ENCODE measurements around the gene KLK6. TPM values are rescaled to one million over a fixed set of nuclear protein-coding genes. Genes with fewer than 3 reads are reported as not detected.

KLK6 gene
- total RNA-seq, 1 donor from 2014 or later: 10.3 TPM

GRCh38 chr19:50982186-50982585 lies 12.8 kb upstream of the KLK6 start:
- DNase-seq (ENCODE audit: extremely low spot score in 2 of 2): no peak
- no peak overlapping the region for H3K27ac ChIP-seq
- TF ChIP-seq, protein P1, sequence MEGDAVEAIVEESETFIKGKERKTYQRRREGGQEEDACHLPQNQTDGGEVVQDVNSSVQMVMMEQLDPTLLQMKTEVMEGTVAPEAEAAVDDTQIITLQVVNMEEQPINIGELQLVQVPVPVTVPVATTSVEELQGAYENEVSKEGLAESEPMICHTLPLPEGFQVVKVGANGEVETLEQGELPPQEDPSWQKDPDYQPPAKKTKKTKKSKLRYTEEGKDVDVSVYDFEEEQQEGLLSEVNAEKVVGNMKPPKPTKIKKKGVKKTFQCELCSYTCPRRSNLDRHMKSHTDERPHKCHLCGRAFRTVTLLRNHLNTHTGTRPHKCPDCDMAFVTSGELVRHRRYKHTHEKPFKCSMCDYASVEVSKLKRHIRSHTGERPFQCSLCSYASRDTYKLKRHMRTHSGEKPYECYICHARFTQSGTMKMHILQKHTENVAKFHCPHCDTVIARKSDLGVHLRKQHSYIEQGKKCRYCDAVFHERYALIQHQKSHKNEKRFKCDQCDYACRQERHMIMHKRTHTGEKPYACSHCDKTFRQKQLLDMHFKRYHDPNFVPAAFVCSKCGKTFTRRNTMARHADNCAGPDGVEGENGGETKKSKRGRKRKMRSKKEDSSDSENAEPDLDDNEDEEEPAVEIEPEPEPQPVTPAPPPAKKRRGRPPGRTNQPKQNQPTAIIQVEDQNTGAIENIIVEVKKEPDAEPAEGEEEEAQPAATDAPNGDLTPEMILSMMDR (IDR thresholded peaks at IDR 0.05): no peak
- TF ChIP-seq POLR2A (IDR thresholded peaks at IDR 0.05) (no peak), POLR2AphosphoS5 (IDR thresholded peaks at IDR 0.05; ENCODE audit: insufficient read depth in 1 of 2, low read depth in 1 of 2) (no peak)
- no peaks in the 10 kb centered on the region for H3K9me3 ChIP-seq
- no peaks in the 10 kb centered on the region for H3K36me3 ChIP-seq
- no peaks in the 10 kb centered on the region for H3K4me1 ChIP-seq
- intact Hi-C loops (cut with DNase I): no loop called here
- no peaks in the 10 kb centered on the region for H3K27me3 ChIP-seq
- no peak overlapping the region for H3K4me3 ChIP-seq

DNA sequence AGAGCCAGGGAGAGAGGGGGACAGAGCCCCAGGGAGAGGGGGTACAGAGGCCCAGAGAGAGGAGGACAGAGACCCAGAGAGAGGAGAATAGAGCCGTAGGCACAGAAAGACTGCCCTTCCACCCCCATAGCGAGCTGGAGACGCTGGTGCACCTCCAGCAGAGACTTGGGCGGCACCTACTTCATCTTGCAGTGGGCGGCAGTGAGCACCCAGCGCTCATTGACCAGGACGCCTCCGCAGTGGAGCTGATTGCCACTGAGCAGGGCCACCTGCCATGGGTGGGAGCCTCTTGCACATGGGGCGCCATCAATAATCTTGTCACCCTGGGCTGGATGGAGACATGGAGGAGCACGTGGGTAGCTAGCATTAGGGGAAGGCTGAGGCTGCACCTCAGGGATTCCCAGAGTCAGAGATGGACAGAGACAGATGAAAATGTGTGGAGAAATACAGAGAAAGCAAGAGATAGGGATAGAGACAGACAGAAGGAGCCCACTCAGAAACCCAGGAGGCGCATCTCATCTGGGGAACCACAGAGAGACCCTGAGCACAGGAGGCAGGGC lies 12.3 kb upstream of the KLK6 start:
- Histone ChIP-seq H3K36me3 (no peaks in the 10 kb centered on the region), H3K27ac (no peak overlapping the region), H3K27me3 (no peaks in the 10 kb centered on the region), H3K4me1 (no peaks in the 10 kb centered on the region), H3K9me3 (no peaks in the 10 kb centered on the region), H3K4me3 (no peak overlapping the region)
- no peak for DNase-seq (ENCODE audit: extremely low spot score in 2 of 2)
- intact Hi-C loops (cut with DNase I): no loop called here
- TF ChIP-seq, protein P1 (IDR thresholded peaks at IDR 0.05): no peak
- TF ChIP-seq POLR2A (IDR thresholded peaks at IDR 0.05) (no peak), POLR2AphosphoS5 (IDR thresholded peaks at IDR 0.05; ENCODE audit: insufficient read depth in 1 of 2, low read depth in 1 of 2) (no peak)

- intact Hi-C loops (cut with DNase I): no loop called here
- Histone ChIP-seq H3K4me3 (no peak overlapping the region), H3K4me1 (no peaks in the 10 kb centered on the region), H3K27me3 (no peaks in the 10 kb centered on the region), H3K27ac (no peak overlapping the region), H3K36me3 (no peaks in the 10 kb centered on the region), H3K9me3 (no peaks in the 10 kb centered on the region)
- TF ChIP-seq, protein P1 (IDR thresholded peaks at IDR 0.05): no peak
- TF ChIP-seq POLR2AphosphoS5 (IDR thresholded peaks at IDR 0.05; ENCODE audit: insufficient read depth in 1 of 2, low read depth in 1 of 2): no peak
- TF ChIP-seq POLR2A (IDR thresholded peaks at IDR 0.05): no peak
- DNase-seq (ENCODE audit: extremely low spot score in 2 of 2): no peak
Observed at GRCh38 chr19:50980208-50980607, 10.8 kb upstream of the KLK6 start.

DNA sequence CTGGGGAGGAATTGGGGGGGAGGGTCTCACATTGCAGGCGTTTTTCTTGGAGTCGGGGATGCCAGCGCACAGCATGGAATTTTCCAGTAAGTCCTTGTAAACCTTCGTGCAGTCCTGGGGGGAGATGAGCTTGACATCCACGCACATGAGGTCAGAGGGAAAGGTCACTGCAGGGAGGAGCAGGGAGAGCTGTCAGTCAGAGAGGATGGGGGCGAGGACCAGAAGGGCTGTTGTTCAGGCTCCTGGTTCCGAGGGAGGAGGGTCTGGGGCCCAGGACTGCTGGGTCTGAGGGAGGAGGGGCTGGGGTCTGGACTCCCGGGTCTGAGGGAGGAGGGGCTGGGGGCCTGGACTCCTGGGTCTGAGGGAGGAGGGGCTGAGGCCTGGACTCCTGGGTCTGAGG lies 10.4 kb upstream of the KLK6 start:
- Histone ChIP-seq H3K9me3 (no peaks in the 10 kb centered on the region), H3K4me3 (no peak overlapping the region), H3K36me3 (no peaks in the 10 kb centered on the region), H3K4me1 (no peaks in the 10 kb centered on the region), H3K27me3 (no peaks in the 10 kb centered on the region), H3K27ac (no peak overlapping the region)
- no peak for DNase-seq (ENCODE audit: extremely low spot score in 2 of 2)
- TF ChIP-seq, protein P1 (IDR thresholded peaks at IDR 0.05): no peak
- TF ChIP-seq POLR2A (IDR thresholded peaks at IDR 0.05) (no peak), POLR2AphosphoS5 (IDR thresholded peaks at IDR 0.05; ENCODE audit: insufficient read depth in 1 of 2, low read depth in 1 of 2) (no peak)
- intact Hi-C loops (cut with DNase I): no loop called here

GRCh38 chr19:50978772-50979390 lies 9.5 kb upstream of the KLK6 start:
- H3K4me1 ChIP-seq: no peaks in the 10 kb centered on the region
- no peak for DNase-seq (ENCODE audit: extremely low spot score in 2 of 2)
- H3K27ac ChIP-seq: no peak overlapping the region
- H3K9me3 ChIP-seq: no peaks in the 10 kb centered on the region
- H3K36me3 ChIP-seq: no peaks in the 10 kb centered on the region
- H3K27me3 ChIP-seq: no peaks in the 10 kb centered on the region
- no peak for TF ChIP-seq POLR2AphosphoS5 (IDR thresholded peaks at IDR 0.05; ENCODE audit: insufficient read depth in 1 of 2, low read depth in 1 of 2)
- TF ChIP-seq, protein P1 (IDR thresholded peaks at IDR 0.05): no peak
- H3K4me3 ChIP-seq: no peak overlapping the region
- intact Hi-C loops (cut with DNase I): no loop called here
